Mesenteric fat pad (tissue), 1 donor: ENCODE measurements around the gene SH3BP2. TPM values are rescaled to one million over a fixed set of nuclear protein-coding genes. Genes with fewer than 3 reads are reported as not detected.

Source experiments
- DNase-seq: peaks from one replicate; pipeline ENCODE4 v3.0.0-alpha.2; 2020; ENCODE audit warnings: low spot score
- total RNA-seq: library from RNA; stranded (reverse); fragmentation: NEBNext Ultra II Directional; extraction: Animal tissue kit (Norgen Biotek cat#: 25700); gene quantifications from one replicate; pipeline ENCODE4 v1.2.1, GENCODE V29; 2021
- donor health status: DM: yes; HTN: yes; CAD: no.

The SH3BP2 gene
- total RNA-seq, 1 donor from 2014 or later = 63.9 TPM

- DNase-seq = no peak
Observed at GRCh38 chr4:2849267-2850152, 56.6 kb downstream of the SH3BP2 start.

- no peak for DNase-seq
Observed at GRCh38 chr4:2850966-2851798, 58.3 kb downstream of the SH3BP2 start.

DNA sequence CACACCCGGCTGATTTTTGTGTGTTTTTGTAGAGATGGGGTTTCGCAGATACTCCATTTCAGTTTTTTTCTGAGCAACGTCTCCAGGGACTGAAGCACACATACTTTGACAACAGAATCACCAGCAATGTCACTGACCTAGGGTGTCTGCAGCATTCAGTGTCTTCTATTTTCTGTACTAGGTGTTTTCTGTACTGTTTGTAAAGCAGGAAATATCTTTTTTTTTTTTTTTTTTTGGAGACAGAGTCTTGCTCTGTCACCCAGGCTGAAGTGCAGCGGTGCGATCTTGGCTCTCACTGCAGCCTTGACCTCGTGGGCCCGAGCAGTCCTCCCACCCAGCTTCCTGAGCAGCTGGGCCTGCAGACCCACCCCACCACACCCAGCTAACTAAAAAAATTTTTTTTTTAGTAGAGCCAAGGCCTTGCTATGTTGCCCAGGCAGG, 59.6 kb downstream of the SH3BP2 start:
- no peak for DNase-seq

DNA sequence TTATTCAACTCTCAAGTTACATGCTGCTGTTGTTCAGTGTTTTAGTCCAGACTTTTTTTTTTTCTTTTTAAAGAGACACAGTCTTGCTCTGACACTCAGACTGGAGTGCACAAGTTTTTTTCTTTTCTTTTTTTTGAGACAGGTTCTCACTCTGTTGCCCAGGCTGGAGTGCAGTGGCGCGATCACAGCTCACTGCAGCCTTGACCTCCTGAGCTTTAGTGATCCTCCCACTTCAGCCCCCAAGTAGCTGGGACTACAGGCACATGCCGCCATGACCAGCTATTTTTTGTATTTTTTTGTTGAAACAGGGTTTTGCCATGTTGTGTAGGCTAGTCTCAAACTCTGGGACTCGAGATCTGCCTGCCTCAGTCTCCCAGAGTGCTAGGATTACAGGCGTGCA, 62.7 kb downstream of the SH3BP2 start:
- no peak for DNase-seq

DNA sequence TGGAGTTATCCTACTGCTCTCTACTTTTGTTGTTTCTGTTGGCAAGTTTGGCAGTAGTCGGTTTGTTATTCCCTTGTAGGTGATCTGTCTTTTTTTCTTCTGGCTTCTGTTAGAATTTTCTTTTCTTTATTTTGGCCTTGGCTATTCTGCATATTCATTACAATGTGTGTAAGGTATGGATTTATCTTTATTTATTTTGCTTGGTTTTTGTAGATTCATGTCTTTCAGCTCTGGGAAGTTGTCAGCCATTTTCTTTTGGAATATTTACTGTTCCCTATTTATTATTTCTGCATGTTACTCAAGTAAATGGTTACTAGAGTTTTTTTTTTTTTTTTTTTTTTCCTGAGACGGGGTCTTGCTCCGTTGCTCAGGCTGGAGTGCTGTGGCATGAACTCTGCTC, 63.4 kb downstream of the SH3BP2 start:
- no peak for DNase-seq

- no peak for DNase-seq
Observed at GRCh38 chr4:2857349-2857927, 64.6 kb downstream of the SH3BP2 start.

DNA sequence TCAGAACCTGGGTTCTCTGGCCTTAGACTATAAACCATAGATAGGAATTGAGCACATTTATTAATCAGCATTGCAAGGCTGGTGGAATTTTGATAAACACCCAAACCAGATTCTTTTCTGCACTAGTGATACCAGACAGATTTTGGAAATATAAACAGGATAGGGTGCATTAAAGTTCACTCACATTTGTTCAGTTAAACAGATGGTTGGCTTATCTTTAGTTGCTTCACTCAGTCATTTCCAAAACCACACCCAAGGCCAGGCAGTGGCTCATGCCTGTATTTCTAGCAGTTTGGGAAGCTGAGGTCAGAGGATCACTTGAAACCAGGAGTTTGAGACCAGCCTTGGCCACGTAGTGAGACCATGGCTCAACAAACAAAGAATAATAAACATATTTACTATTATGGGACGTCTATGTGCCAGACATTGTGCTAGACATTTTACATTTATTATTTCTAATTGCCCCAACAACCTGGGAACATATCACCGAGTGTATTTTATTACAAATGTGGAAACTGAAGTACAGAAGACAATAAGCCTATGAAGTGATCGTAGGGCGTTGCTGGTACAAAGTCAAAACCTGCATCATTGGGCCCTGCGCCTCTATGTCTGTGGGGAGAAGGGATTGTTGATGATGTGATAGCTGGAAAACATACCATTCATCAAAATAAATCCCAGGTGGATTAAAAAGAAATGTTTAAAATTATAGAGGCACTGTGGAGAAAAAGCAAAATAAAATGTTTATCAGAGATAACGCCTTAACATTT, 65.7 kb downstream of the SH3BP2 start:
- no peak for DNase-seq

DNA sequence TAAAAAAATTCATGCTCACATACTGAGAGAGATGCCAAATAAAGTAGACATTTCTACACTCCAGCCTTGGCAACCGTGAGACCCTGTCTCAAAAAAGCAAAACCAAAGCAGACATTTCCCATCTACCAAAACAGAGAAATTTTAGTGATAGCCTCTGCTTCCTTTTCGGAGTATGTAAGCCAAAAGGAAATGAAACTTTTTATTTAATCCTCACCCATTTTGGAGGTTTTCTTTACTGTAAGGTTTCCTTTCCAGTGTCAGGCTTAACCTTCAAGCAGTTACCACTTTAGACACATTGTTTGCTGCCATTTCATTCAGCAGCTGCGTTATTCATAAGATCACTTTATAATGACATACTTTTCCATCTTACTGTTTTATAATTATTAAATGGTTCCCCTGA, 66.6 kb downstream of the SH3BP2 start:
- DNase-seq = no peak

- no peak for DNase-seq
Observed at GRCh38 chr4:2860391-2861348, 67.8 kb downstream of the SH3BP2 start.

GRCh38 chr4:2861631-2862436, 68.9 kb downstream of the SH3BP2 start:
- no peak for DNase-seq

DNA sequence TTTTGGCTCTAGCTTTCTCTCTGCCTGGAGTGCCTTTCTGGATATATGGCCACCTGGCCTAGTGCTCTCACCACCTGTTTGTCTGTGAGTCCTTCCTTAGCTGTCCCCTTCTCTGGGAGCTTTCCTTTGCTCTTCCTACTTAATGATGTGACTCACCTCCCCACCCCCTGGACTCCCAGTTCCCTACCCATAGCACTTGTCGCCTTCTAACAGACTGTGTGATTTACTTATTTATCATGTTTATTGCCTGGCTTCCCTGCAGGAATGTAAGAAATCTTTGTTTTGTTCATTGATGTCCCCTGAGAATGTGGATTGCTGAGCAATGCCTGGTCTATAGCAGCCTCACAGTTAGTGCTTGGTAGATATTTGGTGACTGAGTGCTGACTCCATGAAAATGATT, 69.6 kb downstream of the SH3BP2 start:
- no peak for DNase-seq

DNA sequence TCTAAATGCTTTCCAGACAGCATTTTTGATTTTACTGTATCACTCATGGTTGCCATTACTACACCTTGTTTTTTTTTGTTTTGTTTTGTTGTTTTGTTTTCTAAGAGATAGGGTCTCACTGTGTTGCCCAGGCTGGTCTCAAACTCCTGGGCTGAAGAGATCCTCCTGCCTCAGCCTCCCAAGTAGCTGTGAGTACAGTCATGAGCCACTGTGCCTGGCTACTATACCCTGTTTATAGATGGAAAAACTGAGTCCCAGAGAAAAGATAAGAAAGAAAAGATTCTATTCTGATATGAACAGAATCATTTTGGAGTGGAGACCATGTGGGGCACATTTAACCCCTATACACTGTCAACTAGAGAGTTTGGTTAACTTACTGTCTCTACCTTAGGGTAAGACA, 70.8 kb downstream of the SH3BP2 start:
- no peak for DNase-seq

- DNase-seq = no peak
Observed at GRCh38 chr4:2865196-2865780, 72.4 kb downstream of the SH3BP2 start.

GRCh38 chr4:2866160-2866861, 73.4 kb downstream of the SH3BP2 start:
- no peak for DNase-seq

DNA sequence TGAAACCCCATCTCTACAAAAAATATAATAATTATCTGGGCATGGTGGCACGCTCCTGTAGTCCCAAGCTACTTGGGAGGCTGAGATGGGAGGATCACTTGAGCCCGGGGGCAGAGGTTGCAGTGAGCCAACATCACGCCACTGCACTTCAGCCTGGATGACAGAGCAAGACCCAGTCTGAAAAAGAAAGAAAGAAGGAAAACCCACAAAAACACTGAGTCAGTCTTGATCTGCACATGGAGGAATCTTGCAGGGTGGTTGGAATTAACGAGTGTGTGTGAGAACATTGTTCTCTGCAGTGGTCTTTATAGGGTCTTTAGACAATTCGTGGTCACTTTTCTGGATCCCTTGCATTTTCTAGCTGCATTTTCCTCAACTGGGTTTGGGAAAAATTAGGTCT, 74.0 kb downstream of the SH3BP2 start:
- no peak for DNase-seq

GRCh38 chr4:2867758-2868491, 75.0 kb downstream of the SH3BP2 start:
- no peak for DNase-seq

DNA sequence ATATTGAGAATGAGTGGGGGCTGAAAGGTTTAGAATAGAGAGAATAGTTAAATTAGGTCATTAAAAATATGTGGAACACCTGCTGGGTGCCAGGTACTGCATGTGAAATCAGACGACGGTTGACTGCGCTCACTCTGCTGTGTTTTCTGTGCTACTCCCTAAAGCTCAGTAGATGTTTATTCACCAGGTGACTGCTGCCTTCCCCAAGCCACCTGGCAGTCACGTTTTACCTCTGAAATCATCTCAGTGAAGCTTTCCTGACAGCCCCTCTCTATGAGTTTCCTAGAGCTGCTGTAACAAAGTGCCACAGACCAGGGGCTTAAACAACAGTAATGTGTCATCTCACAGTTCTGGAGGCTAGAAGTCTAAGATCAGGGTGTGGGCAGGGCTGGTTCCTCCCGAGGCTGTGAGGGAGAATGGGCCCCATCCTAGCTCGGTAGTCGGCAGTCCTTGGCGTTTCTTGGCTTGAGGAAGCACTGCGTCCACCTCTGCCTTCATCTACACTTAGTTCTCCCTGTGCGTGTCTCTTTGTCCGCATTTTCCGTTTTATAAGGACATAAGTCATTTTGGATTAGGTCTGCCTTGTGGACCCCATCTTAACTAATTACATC, 76.1 kb downstream of the SH3BP2 start:
- DNase-seq = no peak
